GM23248 (cell line): ENCODE results near the gene PGA5. TPM values are rescaled to one million over a fixed set of nuclear protein-coding genes. Genes with fewer than 3 reads are reported as not detected.
"Not testable (repeated sequence)": the region's sequence is repeated elsewhere in the genome, so short reads cannot be mapped to it uniquely, and the experiment has no call there.

Source experiments
- DNase-seq: peaks from one replicate; pipeline ENCODE4 v3.0.0-alpha.2; 2015
- H2AFZ ChIP-seq: fragments of 200-600 bp; sonication (generic); 2 replicates; pipeline ENCODE4 v1.6.1; 2016; ENCODE audit warnings: antibody characterized with exemption
- H3F3A ChIP-seq: fragments of 200-600 bp; sonication (generic); 2 replicates; pipeline ENCODE4 v1.6.1; 2016; ENCODE audit warnings: mild to moderate bottlenecking, antibody characterized with exemption, mixed run types; ENCODE audit not compliant: insufficient read depth
- H3K27ac ChIP-seq: fragments of 200-600 bp; sonication (generic); 2 replicates; pipeline ENCODE4 v1.5.1; 2016; ENCODE audit warnings: mild to moderate bottlenecking
- H3K27me3 ChIP-seq: fragments of 200-600 bp; sonication (generic); replicated peaks from 2 replicates; pipeline ENCODE4 v1.6.1; 2016; ENCODE audit warnings: mild to moderate bottlenecking; ENCODE audit not compliant: insufficient read depth
- H3K36me3 ChIP-seq: fragments of 200-600 bp; sonication (generic); 2 replicates; pipeline ENCODE4 v1.6.1; 2016; ENCODE audit warnings: low read depth, mild to moderate bottlenecking
- H3K4me1 ChIP-seq: fragments of 200-600 bp; sonication (generic); 2 replicates; pipeline ENCODE4 v1.6.1; 2016; ENCODE audit warnings: mild to moderate bottlenecking; ENCODE audit not compliant: insufficient read depth
- H3K4me2 ChIP-seq: fragments of 200-600 bp; sonication (generic); one replicate; pipeline ENCODE4 v1.6.1; 2016; ENCODE audit warnings: mild to moderate bottlenecking; ENCODE audit not compliant: unreplicated experiment
- H3K4me3 ChIP-seq: fragments of 200-600 bp; sonication (generic); 2 replicates; pipeline ENCODE4 v1.5.1; 2016; ENCODE audit warnings: mild to moderate bottlenecking
- H3K79me2 ChIP-seq: fragments of 200-600 bp; sonication (generic); 2 replicates; pipeline ENCODE4 v1.6.1; 2016; ENCODE audit warnings: mild to moderate bottlenecking; ENCODE audit not compliant: insufficient read depth
- H3K9ac ChIP-seq: fragments of 200-600 bp; sonication (generic); 2 replicates; pipeline ENCODE4 v1.6.1; 2016; ENCODE audit warnings: mild to moderate bottlenecking
- H3K9me2 ChIP-seq: fragments of 200-600 bp; sonication (generic); 2 replicates; pipeline ENCODE4 v1.6.1; 2016; ENCODE audit warnings: mixed run types, mild to moderate bottlenecking, moderate library complexity; ENCODE audit not compliant: insufficient read depth
- H3K9me3 ChIP-seq: fragments of 200-600 bp; sonication (generic); one replicate; pipeline ENCODE4 v1.6.1; 2017; ENCODE audit warnings: low read depth
- H4K20me1 ChIP-seq: fragments of 200-600 bp; sonication (generic); 2 replicates; pipeline ENCODE4 v1.6.0; 2016; ENCODE audit not compliant: insufficient read depth
- WGBS, 2 experiments: methylation state at CpG; one replicate each; pipeline ENCODE4 v1.1.6; 2015 to 2017; ENCODE audit warnings: low lambda C conversion rate in 2 of 2, low coverage in 1 of 2; ENCODE audit errors: missing lambda C conversion rate in 2 of 2; 5-methylcytosine and 5-hydroxymethylcytosine counted together
- in situ Hi-C: fragments of 300-500 bp; cut with MboI; formaldehyde crosslinking; loops from 2 replicates; pipeline ENCODE4 v1.15.0; 2020
- polyA plus RNA-seq: library from polyadenylated mRNA; unstranded; fragments of >200 nt; fragmentation: Nextera tagmentation; extraction: Ambion mirVana; gene quantifications from 2 replicates; pipeline ENCODE4 v1.2.1, GENCODE V29; 2016
- total RNA-seq: library from RNA; depleted of rRNA; stranded (reverse); fragments of >200 nt; shearing (Covaris generic); gene quantifications from 2 replicates; pipeline ENCODE4 v1.2.3, GENCODE V29; 2014

PGA5 gene
- total and polyA plus RNA-seq, 2 experiments from 2014 or later: not detected

GRCh38 chr11:61207636-61208310 lies 33.2 kb upstream of the PGA5 start:
- H3K79me2 ChIP-seq, H3K9ac ChIP-seq, DNase-seq, H3K27me3 ChIP-seq, H3K9me2 ChIP-seq, H3K9me3 ChIP-seq, H4K20me1 ChIP-seq, H2AFZ ChIP-seq, H3K4me1 ChIP-seq, H3F3A ChIP-seq, H3K36me3 ChIP-seq, H3K4me2 ChIP-seq, in situ Hi-C loops, H3K27ac ChIP-seq, H3K4me3 ChIP-seq: not testable (repeated sequence)
- WGBS, 2 experiments: no CpG with 5 or more reads among the region's 9 CpGs

- H4K20me1 ChIP-seq, in situ Hi-C loops, H3K9me2 ChIP-seq, H3K4me1 ChIP-seq, H3K9me3 ChIP-seq, H3K4me3 ChIP-seq, H3K36me3 ChIP-seq, H3F3A ChIP-seq, H3K4me2 ChIP-seq, H3K27me3 ChIP-seq, H3K9ac ChIP-seq, H3K27ac ChIP-seq, DNase-seq, H2AFZ ChIP-seq, H3K79me2 ChIP-seq: not testable (repeated sequence)
- no CpG with 5 or more reads among the region's 6 CpGs for WGBS, 2 experiments
Observed at GRCh38 chr11:61210629-61211028, 30.3 kb upstream of the PGA5 start.

GRCh38 chr11:61211327-61211952 lies 29.5 kb upstream of the PGA5 start:
- H4K20me1 ChIP-seq, H3K4me2 ChIP-seq, H3K4me3 ChIP-seq, H3K36me3 ChIP-seq, in situ Hi-C loops, H3K4me1 ChIP-seq, H3K27ac ChIP-seq, H3K27me3 ChIP-seq, H2AFZ ChIP-seq, H3K9ac ChIP-seq, H3K79me2 ChIP-seq, H3K9me3 ChIP-seq, H3F3A ChIP-seq, DNase-seq, H3K9me2 ChIP-seq: not testable (repeated sequence)
- WGBS, 2 experiments: 19 to 20% methylated on average over 7 to 8 of the region's 10 CpGs

GRCh38 chr11:61212202-61212601 lies 28.8 kb upstream of the PGA5 start:
- in situ Hi-C loops, DNase-seq: not testable (repeated sequence)

GRCh38 chr11:61213711-61214324 lies 27.2 kb upstream of the PGA5 start:
- H3K27ac ChIP-seq, H3K36me3 ChIP-seq, H3F3A ChIP-seq, H3K9me2 ChIP-seq, DNase-seq, H3K4me1 ChIP-seq, H3K4me2 ChIP-seq, H4K20me1 ChIP-seq, H3K79me2 ChIP-seq, H2AFZ ChIP-seq, H3K27me3 ChIP-seq, H3K9ac ChIP-seq, in situ Hi-C loops, H3K4me3 ChIP-seq, H3K9me3 ChIP-seq: not testable (repeated sequence)
- WGBS, 2 experiments: no CpG with 5 or more reads among the region's 3 CpGs

More at GRCh38 chr11:61212202-61212601, 28.8 kb upstream of the PGA5 start:
- not testable (repeated sequence) for H3K27ac ChIP-seq, H3F3A ChIP-seq, H3K4me2 ChIP-seq, H3K9ac ChIP-seq, H3K4me1 ChIP-seq, H3K27me3 ChIP-seq, H3K9me3 ChIP-seq, H3K9me2 ChIP-seq, H4K20me1 ChIP-seq, H3K4me3 ChIP-seq, H2AFZ ChIP-seq, H3K79me2 ChIP-seq, H3K36me3 ChIP-seq
- no CpG with 5 or more reads among the region's 15 CpGs for WGBS, 2 experiments

- DNase-seq, in situ Hi-C loops: not testable (repeated sequence)
Observed at GRCh38 chr11:61218306-61218705, 22.7 kb upstream of the PGA5 start.

GRCh38 chr11:61219016-61219415 lies 22.0 kb upstream of the PGA5 start:
- H3K9me3 ChIP-seq, H3K27ac ChIP-seq, H3K4me1 ChIP-seq, H4K20me1 ChIP-seq, H3K4me2 ChIP-seq, H3K36me3 ChIP-seq, H3K4me3 ChIP-seq, H3K9me2 ChIP-seq, H3K9ac ChIP-seq, DNase-seq, H3K27me3 ChIP-seq, in situ Hi-C loops, H2AFZ ChIP-seq, H3F3A ChIP-seq, H3K79me2 ChIP-seq: not testable (repeated sequence)
- WGBS, 2 experiments: 51 to 63% methylated on average over 5 of the region's 5 CpGs

More at GRCh38 chr11:61218306-61218705, 22.7 kb upstream of the PGA5 start:
- H3K9me2 ChIP-seq, H3K4me3 ChIP-seq, H3K27ac ChIP-seq, H3K9ac ChIP-seq, H3K79me2 ChIP-seq, H3K4me1 ChIP-seq, H2AFZ ChIP-seq, H3K27me3 ChIP-seq, H4K20me1 ChIP-seq, H3K36me3 ChIP-seq, H3K9me3 ChIP-seq, H3K4me2 ChIP-seq, H3F3A ChIP-seq: not testable (repeated sequence)
- WGBS, 2 experiments: no CpG with 5 or more reads among the region's 4 CpGs
